Parathyroid adenoma (tissue), 2 donors: ENCODE data around the gene HS6ST3.

ENCODE experiments used
- H2AFZ ChIP-seq: fragments of 300-600 bp; sonication (generic); one replicate; pipeline ENCODE4 v1.7.0; 2017; ENCODE audit warnings: antibody characterized with exemption, mild to moderate bottlenecking
- H3K27ac ChIP-seq: fragments of 300-600 bp; sonication (generic); one replicate; pipeline ENCODE4 v1.7.0; 2017
- H3K27me3 ChIP-seq: fragments of 300-600 bp; sonication (generic); one replicate; pipeline ENCODE4 v1.7.0; 2017; ENCODE audit warnings: low read length; ENCODE audit not compliant: control insufficient read depth, insufficient read depth
- H3K36me3 ChIP-seq: fragments of 300-600 bp; sonication (generic); one replicate; pipeline ENCODE4 v1.7.0; 2017; ENCODE audit warnings: low read length; ENCODE audit not compliant: control insufficient read depth, insufficient read depth
- H3K4me1 ChIP-seq: fragments of 300-600 bp; sonication (generic); one replicate; pipeline ENCODE4 v1.7.0; 2017; ENCODE audit warnings: control low read depth
- H3K4me2 ChIP-seq: fragments of 300-600 bp; sonication (generic); one replicate; pipeline ENCODE4 v1.7.0; 2017; ENCODE audit warnings: low read length
- H3K4me3 ChIP-seq: fragments of 300-600 bp; sonication (generic); one replicate; pipeline ENCODE4 v1.7.0; 2017; ENCODE audit warnings: low read depth, low read length
- H3K79me2 ChIP-seq: fragments of 300-600 bp; sonication (generic); one replicate; pipeline ENCODE4 v1.7.0; 2017; ENCODE audit warnings: control low read depth
- H3K9ac ChIP-seq: fragments of 300-600 bp; sonication (generic); one replicate; pipeline ENCODE4 v1.7.0; 2017; ENCODE audit warnings: mild to moderate bottlenecking
- H3K9me3 ChIP-seq: fragments of 300-600 bp; sonication (generic); one replicate; pipeline ENCODE4 v1.7.0; 2017; ENCODE audit warnings: low read length; ENCODE audit not compliant: control insufficient read depth
- TF ChIP-seq, protein P1 (sequence below): fragments of 300-600 bp; sonication (generic); IDR thresholded peaks from one replicate; pipeline ENCODE4 v1.7.0; 2017; ENCODE audit warnings: antibody characterized with exemption, mild to moderate bottlenecking
- donor health status: primary hyperparathyroidism.

HS6ST3 gene

DNA sequence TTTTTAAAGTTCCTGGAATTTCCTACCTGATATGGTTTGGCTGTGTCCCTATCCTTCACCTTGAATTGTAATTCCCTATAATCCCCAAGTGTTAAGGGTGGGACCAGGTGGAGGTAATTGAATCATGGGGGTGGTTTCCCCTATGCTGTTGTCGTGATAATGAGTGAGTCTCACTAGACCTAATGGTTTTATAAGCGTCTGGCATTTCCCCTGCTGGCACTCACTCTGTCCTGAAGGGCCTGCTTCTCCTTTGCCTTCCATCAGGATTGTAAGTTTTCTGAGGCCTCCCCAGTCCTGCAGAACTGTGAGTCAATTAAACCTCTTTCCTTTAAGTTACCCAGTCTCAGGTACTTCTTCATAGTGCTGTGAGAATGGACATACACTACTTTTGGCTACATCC, 298.7 kb downstream of the HS6ST3 start:
- no peaks in the 10 kb centered on the region for H3K27me3 ChIP-seq
- no peak overlapping the region for H3K4me2 ChIP-seq
- no peaks in the 10 kb centered on the region for H3K4me1 ChIP-seq
- no peaks in the 10 kb centered on the region for H3K9me3 ChIP-seq
- TF ChIP-seq, protein P1, sequence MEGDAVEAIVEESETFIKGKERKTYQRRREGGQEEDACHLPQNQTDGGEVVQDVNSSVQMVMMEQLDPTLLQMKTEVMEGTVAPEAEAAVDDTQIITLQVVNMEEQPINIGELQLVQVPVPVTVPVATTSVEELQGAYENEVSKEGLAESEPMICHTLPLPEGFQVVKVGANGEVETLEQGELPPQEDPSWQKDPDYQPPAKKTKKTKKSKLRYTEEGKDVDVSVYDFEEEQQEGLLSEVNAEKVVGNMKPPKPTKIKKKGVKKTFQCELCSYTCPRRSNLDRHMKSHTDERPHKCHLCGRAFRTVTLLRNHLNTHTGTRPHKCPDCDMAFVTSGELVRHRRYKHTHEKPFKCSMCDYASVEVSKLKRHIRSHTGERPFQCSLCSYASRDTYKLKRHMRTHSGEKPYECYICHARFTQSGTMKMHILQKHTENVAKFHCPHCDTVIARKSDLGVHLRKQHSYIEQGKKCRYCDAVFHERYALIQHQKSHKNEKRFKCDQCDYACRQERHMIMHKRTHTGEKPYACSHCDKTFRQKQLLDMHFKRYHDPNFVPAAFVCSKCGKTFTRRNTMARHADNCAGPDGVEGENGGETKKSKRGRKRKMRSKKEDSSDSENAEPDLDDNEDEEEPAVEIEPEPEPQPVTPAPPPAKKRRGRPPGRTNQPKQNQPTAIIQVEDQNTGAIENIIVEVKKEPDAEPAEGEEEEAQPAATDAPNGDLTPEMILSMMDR = no peak
- no peak overlapping the region for H3K4me3 ChIP-seq
- H3K36me3 ChIP-seq = no peaks in the 10 kb centered on the region
- H3K27ac ChIP-seq = no peak overlapping the region
- H3K9ac ChIP-seq = no peak overlapping the region
- H2AFZ ChIP-seq = no peak overlapping the region
- no peaks in the 10 kb centered on the region for H3K79me2 ChIP-seq

DNA sequence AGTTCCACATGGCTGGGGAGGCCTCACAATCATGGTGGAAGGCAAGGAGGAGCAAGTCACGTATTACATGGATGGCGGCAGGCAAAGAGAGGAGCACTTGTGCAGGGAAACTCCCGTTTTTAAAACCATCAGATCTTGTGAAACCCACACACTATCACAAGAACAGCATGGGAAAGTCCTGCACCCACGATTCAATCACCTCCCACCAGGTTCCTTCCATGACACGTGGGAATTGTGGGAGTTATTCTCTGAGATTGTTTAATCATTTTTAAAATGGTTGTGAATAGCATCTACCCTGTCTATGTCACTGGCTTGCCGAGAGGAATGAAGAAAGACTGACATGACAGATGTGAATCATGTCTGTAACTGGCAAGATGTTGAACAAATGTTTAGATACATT, 301.7 kb downstream of the HS6ST3 start:
- H3K4me2 ChIP-seq = no peak overlapping the region
- no peaks in the 10 kb centered on the region for H3K9me3 ChIP-seq
- no peaks in the 10 kb centered on the region for H3K36me3 ChIP-seq
- TF ChIP-seq, protein P1 = no peak
- H3K9ac ChIP-seq = no peak overlapping the region
- no peak overlapping the region for H3K27ac ChIP-seq
- no peak overlapping the region for H3K4me3 ChIP-seq
- H3K79me2 ChIP-seq = no peaks in the 10 kb centered on the region
- H2AFZ ChIP-seq = no peak overlapping the region
- no peaks in the 10 kb centered on the region for H3K27me3 ChIP-seq
- H3K4me1 ChIP-seq = no peaks in the 10 kb centered on the region

DNA sequence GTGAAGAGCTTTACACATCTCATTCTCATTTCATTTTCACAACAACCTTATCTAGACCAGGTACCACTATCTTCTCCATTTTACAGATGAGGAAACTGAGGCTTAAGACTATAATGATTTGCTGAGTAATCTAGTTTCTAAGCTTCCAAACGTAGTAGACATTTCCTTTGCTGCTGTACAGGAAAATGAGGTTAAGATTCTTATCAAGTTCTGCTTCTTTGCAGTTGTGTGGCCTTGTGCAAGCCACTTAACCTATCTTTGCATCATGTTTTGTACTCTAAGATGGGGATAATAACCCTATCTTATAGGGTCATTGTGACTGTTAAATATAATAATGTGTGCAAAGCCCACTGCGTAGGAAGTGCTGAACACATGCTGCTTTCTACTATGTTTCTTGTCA, 307.9 kb downstream of the HS6ST3 start:
- H3K9me3 ChIP-seq = no peaks in the 10 kb centered on the region
- H3K27me3 ChIP-seq = no peaks in the 10 kb centered on the region
- H3K27ac ChIP-seq = no peak overlapping the region

DNA sequence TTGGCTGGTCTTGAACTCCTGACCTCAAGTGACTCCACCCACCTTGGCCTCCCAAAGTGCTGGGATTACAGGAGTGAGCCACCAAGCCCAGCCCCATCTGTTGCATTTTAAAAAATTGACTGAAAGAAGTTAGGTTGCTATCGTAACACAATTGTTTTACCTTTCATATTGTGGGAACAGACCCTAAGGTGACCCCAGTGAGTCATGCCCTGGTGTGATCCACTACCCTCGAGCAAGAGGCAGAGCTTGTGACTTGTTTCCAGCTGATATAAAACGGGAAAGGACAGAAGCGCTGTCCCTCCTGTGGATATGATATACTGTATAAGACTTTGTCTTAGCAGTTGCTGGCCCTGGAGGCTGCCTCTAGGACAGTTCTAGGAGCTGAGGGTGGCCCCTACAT, 308.6 kb downstream of the HS6ST3 start:
- TF ChIP-seq, protein P1 = no peak

More for the DNA sequence above, 307.9 kb downstream of the HS6ST3 start:
- Histone ChIP-seq H3K4me3 (no peak overlapping the region), H3K9ac (no peak overlapping the region), H3K36me3 (no peaks in the 10 kb centered on the region), H3K4me2 (no peak overlapping the region), H2AFZ (no peak overlapping the region), H3K4me1 (no peaks in the 10 kb centered on the region), H3K79me2 (no peaks in the 10 kb centered on the region)
- TF ChIP-seq, protein P1 = no peak

DNA sequence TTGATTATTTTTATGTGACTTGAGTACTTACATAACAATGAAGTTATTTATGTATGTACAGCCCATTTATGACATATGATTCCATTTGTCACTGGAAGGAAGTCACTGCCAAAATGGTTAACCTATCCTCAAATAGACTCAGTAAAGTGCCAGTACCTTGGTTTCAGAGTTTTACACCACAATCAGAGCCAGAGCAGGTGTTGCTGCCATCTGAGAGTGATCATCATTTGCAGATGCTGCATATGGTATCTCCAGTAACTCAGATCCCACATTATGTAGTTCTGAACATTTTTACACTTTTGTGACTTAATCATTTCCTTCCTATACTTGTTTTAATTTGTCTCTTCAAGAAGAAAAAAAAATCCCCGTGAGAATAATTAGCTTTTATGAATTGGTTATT, 313.3 kb downstream of the HS6ST3 start:
- TF ChIP-seq, protein P1 = no peak
- no peaks in the 10 kb centered on the region for H3K4me1 ChIP-seq
- no peaks in the 10 kb centered on the region for H3K9me3 ChIP-seq
- no peaks in the 10 kb centered on the region for H3K27me3 ChIP-seq
- H3K4me3 ChIP-seq = no peak overlapping the region
- H3K36me3 ChIP-seq = no peaks in the 10 kb centered on the region
- no peak overlapping the region for H3K4me2 ChIP-seq
- no peak overlapping the region for H3K27ac ChIP-seq
- H3K9ac ChIP-seq = no peak overlapping the region
- H2AFZ ChIP-seq = no peak overlapping the region
- H3K79me2 ChIP-seq = no peaks in the 10 kb centered on the region

More for the DNA sequence above, 308.6 kb downstream of the HS6ST3 start:
- Histone ChIP-seq H3K9ac (no peak overlapping the region), H3K27me3 (no peaks in the 10 kb centered on the region), H3K4me2 (no peak overlapping the region), H3K4me3 (no peak overlapping the region), H3K79me2 (no peaks in the 10 kb centered on the region), H3K4me1 (no peaks in the 10 kb centered on the region), H3K27ac (no peak overlapping the region), H3K9me3 (no peaks in the 10 kb centered on the region), H3K36me3 (no peaks in the 10 kb centered on the region), H2AFZ (no peak overlapping the region)
